Osteoblast (primary cell): Measurements from ENCODE around the gene MLF2. TPM values are rescaled to one million over a fixed set of nuclear protein-coding genes. Genes with fewer than 3 reads are reported as not detected.

Experiments used
- DNase-seq: peaks from one replicate; pipeline ENCODE4 v3.0.0; 2011; ENCODE audit warnings: low spot score, mixed read lengths; ENCODE audit not compliant: insufficient read length; ENCODE audit errors: missing footprints
- H2AFZ ChIP-seq: 2 replicates; pipeline ENCODE4 v1.6.0; 2011; ENCODE audit warnings: mild to moderate bottlenecking, low read length
- H3K27ac ChIP-seq: 2 replicates; pipeline ENCODE4 v1.5.1; 2011; ENCODE audit warnings: mild to moderate bottlenecking, low read depth, low read length, moderate library complexity
- H3K27me3 ChIP-seq: 2 replicates; pipeline ENCODE4 v1.6.0; 2012; ENCODE audit warnings: mild to moderate bottlenecking, control low read depth, inconsistent platforms, low read length, moderate library complexity; ENCODE audit not compliant: insufficient read depth
- H3K36me3 ChIP-seq: 2 replicates; pipeline ENCODE4 v1.5.1; 2011; ENCODE audit warnings: mild to moderate bottlenecking, low read length, control low read depth, moderate library complexity; ENCODE audit not compliant: insufficient read depth
- H3K4me1 ChIP-seq: 2 replicates; pipeline ENCODE4 v1.5.1; 2011; ENCODE audit warnings: mild to moderate bottlenecking, low read length, control low read depth, moderate library complexity; ENCODE audit not compliant: insufficient read depth
- H3K4me2 ChIP-seq: 2 replicates; pipeline ENCODE4 v1.6.0; 2011; ENCODE audit warnings: mild to moderate bottlenecking, low read length; ENCODE audit not compliant: insufficient read depth
- H3K4me3 ChIP-seq: fragments of 200-600 bp; sonication (generic); 3 replicates; pipeline ENCODE4 v1.5.1; 2012; ENCODE audit warnings: mild to moderate bottlenecking, low read length, inconsistent platforms; ENCODE audit not compliant: insufficient read depth
- H3K79me2 ChIP-seq: 2 replicates; pipeline ENCODE4 v1.6.0; 2012; ENCODE audit warnings: mild to moderate bottlenecking, low read length, control low read depth, inconsistent platforms; ENCODE audit not compliant: insufficient read depth
- H3K9me3 ChIP-seq: 2 replicates; pipeline ENCODE4 v1.5.1; 2011; ENCODE audit warnings: low read depth, low read length, control low read depth
- H4K20me1 ChIP-seq: 2 replicates; pipeline ENCODE4 v1.6.0; 2012; ENCODE audit warnings: mild to moderate bottlenecking, low read length, control low read depth; ENCODE audit not compliant: insufficient read depth
- total RNA-seq: library from RNA; depleted of rRNA; stranded (reverse); fragments of >200 nt; gene quantifications from 2 replicates; pipeline ENCODE4 v1.2.3, GENCODE V29; 2012
- TF ChIP-seq, protein P1 (sequence below): IDR thresholded peaks from 2 replicates; pipeline ENCODE4 v1.5.1; 2011; ENCODE audit warnings: mild to moderate bottlenecking, low read depth, low read length, moderate library complexity; ENCODE audit errors: extremely low read depth

MLF2 gene
- total RNA-seq, 1 donor = 138 TPM

DNA sequence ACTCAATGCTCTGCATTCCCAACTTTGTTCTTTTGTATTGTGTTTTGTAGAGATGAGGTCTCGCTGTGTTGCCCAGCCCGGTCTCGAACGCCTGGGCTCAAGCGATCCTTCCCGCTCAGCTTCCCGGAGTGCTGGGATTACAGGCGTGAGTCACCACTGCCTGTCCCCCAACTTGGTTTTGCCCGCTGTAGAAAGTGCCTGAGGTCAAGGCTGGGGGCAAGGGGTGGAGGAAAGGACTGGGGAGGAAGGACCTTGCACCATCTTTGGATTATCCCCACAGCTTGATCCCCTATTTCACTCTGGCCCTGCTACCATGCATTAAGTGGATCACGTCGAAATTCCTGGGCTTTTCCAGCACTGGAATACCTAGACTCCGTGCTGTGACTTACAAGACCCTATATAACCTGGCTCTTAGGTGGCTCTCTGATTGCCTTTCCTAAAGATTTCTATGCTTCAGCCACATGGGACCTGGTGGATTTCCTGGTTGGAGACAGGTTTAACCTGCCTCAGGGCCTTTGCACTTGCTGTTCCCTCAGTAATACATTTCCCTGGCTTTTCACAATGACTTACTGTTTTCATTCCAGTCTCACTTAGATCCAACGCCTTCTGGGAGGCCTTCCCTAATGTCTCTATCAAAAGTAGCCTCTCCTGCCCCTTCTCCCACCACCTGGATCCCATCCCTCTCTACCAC lies 51.7 kb downstream of the MLF2 start:
- TF ChIP-seq, protein P1, sequence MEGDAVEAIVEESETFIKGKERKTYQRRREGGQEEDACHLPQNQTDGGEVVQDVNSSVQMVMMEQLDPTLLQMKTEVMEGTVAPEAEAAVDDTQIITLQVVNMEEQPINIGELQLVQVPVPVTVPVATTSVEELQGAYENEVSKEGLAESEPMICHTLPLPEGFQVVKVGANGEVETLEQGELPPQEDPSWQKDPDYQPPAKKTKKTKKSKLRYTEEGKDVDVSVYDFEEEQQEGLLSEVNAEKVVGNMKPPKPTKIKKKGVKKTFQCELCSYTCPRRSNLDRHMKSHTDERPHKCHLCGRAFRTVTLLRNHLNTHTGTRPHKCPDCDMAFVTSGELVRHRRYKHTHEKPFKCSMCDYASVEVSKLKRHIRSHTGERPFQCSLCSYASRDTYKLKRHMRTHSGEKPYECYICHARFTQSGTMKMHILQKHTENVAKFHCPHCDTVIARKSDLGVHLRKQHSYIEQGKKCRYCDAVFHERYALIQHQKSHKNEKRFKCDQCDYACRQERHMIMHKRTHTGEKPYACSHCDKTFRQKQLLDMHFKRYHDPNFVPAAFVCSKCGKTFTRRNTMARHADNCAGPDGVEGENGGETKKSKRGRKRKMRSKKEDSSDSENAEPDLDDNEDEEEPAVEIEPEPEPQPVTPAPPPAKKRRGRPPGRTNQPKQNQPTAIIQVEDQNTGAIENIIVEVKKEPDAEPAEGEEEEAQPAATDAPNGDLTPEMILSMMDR = no peak
- peak overlapping the region; percentile 62 for H3K4me3 ChIP-seq
- no peaks in the 10 kb centered on the region for H3K79me2 ChIP-seq
- H3K9me3 ChIP-seq = no peaks in the 10 kb centered on the region
- peak overlapping the region; percentile 73 for H2AFZ ChIP-seq
- H3K4me2 ChIP-seq = peak overlapping the region; percentile 72
- peaks cover 5% of the 10 kb centered on the region for H3K4me1 ChIP-seq
- H3K36me3 ChIP-seq = no peaks in the 10 kb centered on the region
- no peak overlapping the region for H3K27ac ChIP-seq
- no peaks in the 10 kb centered on the region for H4K20me1 ChIP-seq
- H3K27me3 ChIP-seq = peaks cover 50% of the 10 kb centered on the region
- DNase-seq = no peak

DNA sequence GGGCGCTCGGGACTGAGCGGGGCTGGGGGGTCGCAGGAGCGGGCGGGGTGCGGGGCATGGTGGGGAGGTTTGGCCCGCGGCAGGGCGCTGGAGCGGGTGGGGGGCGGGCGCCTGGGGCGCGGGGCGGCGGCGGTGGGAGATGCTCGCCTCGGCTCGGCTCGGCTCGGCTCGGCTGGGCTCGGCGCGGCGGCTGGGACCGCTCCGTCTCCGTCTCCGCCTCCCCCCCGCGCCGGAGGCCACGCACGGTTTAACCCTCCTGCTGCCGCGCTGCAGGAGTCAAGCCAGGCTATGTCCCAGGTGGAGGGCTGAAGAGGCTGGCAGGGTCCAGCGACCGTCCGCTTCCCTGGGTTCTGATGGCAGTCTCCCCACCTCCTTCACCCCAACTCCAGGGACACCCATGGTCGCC lies 52.3 kb downstream of the MLF2 start, which contains the start of gene PIANP:
PIANP (minus strand) TSS at position 170 of the 406 bp plus-strand sequence. CDS start 2,754 bp downstream, outside the sequence.
- Histone ChIP-seq H3K4me2 (peak within 1 kb of the TSS; percentile 76), H3K9me3 (no peaks in the 10 kb centered on the region), H3K4me3 (peak within 1 kb of the TSS; percentile 66), H4K20me1 (no peaks in the 10 kb centered on the region), H3K4me1 (peaks cover 5% of the 10 kb centered on the region), H3K36me3 (no peaks in the 10 kb centered on the region), H3K79me2 (no peaks in the 10 kb centered on the region), H3K27me3 (peaks cover 50% of the 10 kb centered on the region), H3K27ac (no peak within 1 kb of the TSS), H2AFZ (peak within 1 kb of the TSS; percentile 73)
- peak; percentile 89 for DNase-seq
- TF ChIP-seq, protein P1 = no peak

DNA sequence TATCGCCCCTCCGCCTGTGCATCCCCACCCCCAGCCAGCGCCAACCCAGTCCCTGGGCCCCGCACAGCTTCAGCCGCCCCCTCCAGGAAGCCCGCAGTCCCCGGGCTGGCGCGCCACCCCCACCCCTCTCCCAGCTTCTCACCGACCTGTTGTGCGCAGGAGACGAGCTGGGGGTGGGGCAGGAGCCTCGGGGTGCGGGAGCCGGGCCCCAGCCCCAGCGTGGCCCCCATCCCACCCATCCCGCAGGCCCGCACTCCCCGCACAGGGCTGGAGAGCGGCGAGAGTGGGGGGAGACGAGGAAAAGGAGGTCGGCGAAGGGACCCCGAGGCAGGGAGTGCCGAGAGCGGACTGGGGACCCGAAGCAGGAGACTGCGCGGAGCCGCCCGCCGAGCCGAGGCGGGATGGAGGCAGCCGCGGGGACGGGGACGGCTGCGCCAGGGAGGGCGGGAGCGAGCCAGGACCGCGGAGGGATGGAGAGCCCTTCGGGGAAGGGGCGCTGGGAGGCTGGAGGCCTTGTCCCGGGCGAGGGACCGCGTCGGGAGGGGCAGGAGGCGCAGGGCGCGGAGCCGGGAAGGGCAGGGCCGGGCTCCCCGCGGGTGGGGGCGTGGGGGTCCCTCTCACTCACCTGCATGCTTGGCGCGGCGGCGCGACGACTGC lies 52.8 kb downstream of the MLF2 start:
- Histone ChIP-seq H3K27ac (no peak overlapping the region), H3K4me3 (peak overlapping the region; percentile 66), H3K27me3 (peaks cover 50% of the 10 kb centered on the region)

More for the DNA sequence above, 52.8 kb downstream of the MLF2 start:
- Histone ChIP-seq H2AFZ (peak overlapping the region; percentile 59), H4K20me1 (no peaks in the 10 kb centered on the region), H3K4me2 (peak overlapping the region; percentile 76), H3K79me2 (no peaks in the 10 kb centered on the region), H3K36me3 (no peaks in the 10 kb centered on the region), H3K4me1 (peaks cover 5% of the 10 kb centered on the region), H3K9me3 (no peaks in the 10 kb centered on the region)
- DNase-seq = peak; percentile 87
- TF ChIP-seq, protein P1 = no peak
